ENCODE results near the gene CDH3. TPM values are rescaled to one million over a fixed set of nuclear protein-coding genes. Genes with fewer than 3 reads are reported as not detected.

CDH3 gene
- total RNA-seq, 4 donors from 2014 or later, result 0.32 to 2.0 TPM; not detected in 2

GRCh38 chr16:68658341-68658973, 13.3 kb downstream of the CDH3 start:
- Histone ChIP-seq H3K36me3 (no peaks in the 10 kb centered on the region), H3K9me3 (no peaks in the 10 kb centered on the region), H3K27ac (no peak overlapping the region), H3K4me1 (peaks cover 0 to 8% (median 3%) of the 10 kb centered on the region in 4 donors), H3K27me3 (no peaks in the 10 kb centered on the region), H3K4me3 (no peak overlapping the region)
- intact Hi-C loops (cut with DNase I; ENCODE audit: low total_unique reads), result no loop called here
- DNase-seq, result no peak
- WGBS, 2 donors (ENCODE audit: low coverage in 1 of 2), result 15 to 48% methylated on average over 2 to 13 of the region's 13 CpGs
- TF ChIP-seq EP300 (IDR thresholded peaks at IDR 0.05; ENCODE audit: low read depth) (no peak), POLR2A (IDR thresholded peaks at IDR 0.05) (no peak), POLR2AphosphoS5 (IDR thresholded peaks at IDR 0.05) (no peak), CTCF (IDR thresholded peaks at IDR 0.05) (no peak)
- in situ Hi-C loops (cut with MboI; ENCODE audit: low pct_ligation_motif_present in 1 of 4, low pct_unique_long_range_greater_than_20kb in 1 of 4, low sequenced_read_pairs in 3 of 4), result no loop called here

GRCh38 chr16:68658974-68659360, 13.9 kb downstream of the CDH3 start:
- no peak for TF ChIP-seq POLR2A (IDR thresholded peaks at IDR 0.05)
- no peak for TF ChIP-seq CTCF (IDR thresholded peaks at IDR 0.05)
- no peak for TF ChIP-seq EP300 (IDR thresholded peaks at IDR 0.05; ENCODE audit: low read depth)
- no peak for TF ChIP-seq POLR2AphosphoS5 (IDR thresholded peaks at IDR 0.05)
- in situ Hi-C loops (cut with MboI; ENCODE audit: low pct_ligation_motif_present in 1 of 4, low pct_unique_long_range_greater_than_20kb in 1 of 4, low sequenced_read_pairs in 3 of 4) (no loop called here), intact Hi-C loops (cut with DNase I; ENCODE audit: low total_unique reads) (no loop called here)
- 32 to 43% methylated on average over 1 of the region's 1 CpG for WGBS, 2 donors (ENCODE audit: low coverage in 1 of 2)
- H3K36me3 ChIP-seq, result no peaks in the 10 kb centered on the region
- no peaks in the 10 kb centered on the region for H3K27me3 ChIP-seq
- H3K4me1 ChIP-seq, result peaks cover 0 to 8% (median 3%) of the 10 kb centered on the region in 4 donors
- no peak for DNase-seq
- no peaks in the 10 kb centered on the region for H3K9me3 ChIP-seq
- no peak overlapping the region for H3K27ac ChIP-seq
- no peak overlapping the region for H3K4me3 ChIP-seq

- in situ Hi-C loops (cut with MboI; ENCODE audit: low pct_ligation_motif_present in 1 of 4, low pct_unique_long_range_greater_than_20kb in 1 of 4, low sequenced_read_pairs in 3 of 4) (no loop called here), intact Hi-C loops (cut with DNase I; ENCODE audit: low total_unique reads) (no loop called here)
- DNase-seq, result no peak
- peaks cover 0 to 8% (median 3%) of the 10 kb centered on the region in 4 donors for H3K4me1 ChIP-seq
- no peak for TF ChIP-seq POLR2A (IDR thresholded peaks at IDR 0.05)
- TF ChIP-seq CTCF (IDR thresholded peaks at IDR 0.05), result no peak
- no peak for TF ChIP-seq EP300 (IDR thresholded peaks at IDR 0.05; ENCODE audit: low read depth)
- TF ChIP-seq POLR2AphosphoS5 (IDR thresholded peaks at IDR 0.05), result no peak
- 42 to 58% methylated on average over 5 to 8 of the region's 8 CpGs for WGBS, 2 donors (ENCODE audit: low coverage in 1 of 2)
- no peaks in the 10 kb centered on the region for H3K9me3 ChIP-seq
- no peaks in the 10 kb centered on the region for H3K27me3 ChIP-seq
- no peak overlapping the region for H3K4me3 ChIP-seq
- H3K27ac ChIP-seq, result no peak overlapping the region
- H3K36me3 ChIP-seq, result no peaks in the 10 kb centered on the region
These were observed 14.6 kb downstream of the CDH3 start for GRCh38 chr16:68659412-68660358.

GRCh38 chr16:68660359-68660795, 15.3 kb downstream of the CDH3 start:
- no peak overlapping the region for H3K27ac ChIP-seq
- no peak overlapping the region for H3K4me3 ChIP-seq
- intact Hi-C loops (cut with DNase I; ENCODE audit: low total_unique reads) (no loop called here), in situ Hi-C loops (cut with MboI; ENCODE audit: low pct_ligation_motif_present in 1 of 4, low pct_unique_long_range_greater_than_20kb in 1 of 4, low sequenced_read_pairs in 3 of 4) (no loop called here)
- H3K4me1 ChIP-seq, result peaks cover 0 to 8% (median 3%) of the 10 kb centered on the region in 4 donors
- TF ChIP-seq POLR2AphosphoS5 (IDR thresholded peaks at IDR 0.05) (no peak), CTCF (IDR thresholded peaks at IDR 0.05) (no peak), POLR2A (IDR thresholded peaks at IDR 0.05) (no peak), EP300 (IDR thresholded peaks at IDR 0.05; ENCODE audit: low read depth) (no peak)
- WGBS, 2 donors (ENCODE audit: low coverage in 1 of 2), result 67 to 83% methylated on average over 1 to 6 of the region's 6 CpGs
- H3K27me3 ChIP-seq, result no peaks in the 10 kb centered on the region
- no peak for DNase-seq
- no peaks in the 10 kb centered on the region for H3K36me3 ChIP-seq
- H3K9me3 ChIP-seq, result no peaks in the 10 kb centered on the region

Measured in transverse colon (tissue), 4 donors.